Measurements from ENCODE around the gene KIAA0825.
"Not testable (repeated sequence)": the region's sequence is repeated elsewhere in the genome, so short reads cannot be mapped to it uniquely, and the experiment has no call there.

The KIAA0825 gene

GRCh38 chr5:94577466-94578245, 40.7 kb downstream of the KIAA0825 start:
- no peak for DNase-seq

GRCh38 chr5:94575196-94575595, 43.2 kb downstream of the KIAA0825 start:
- DNase-seq: no peak

DNA sequence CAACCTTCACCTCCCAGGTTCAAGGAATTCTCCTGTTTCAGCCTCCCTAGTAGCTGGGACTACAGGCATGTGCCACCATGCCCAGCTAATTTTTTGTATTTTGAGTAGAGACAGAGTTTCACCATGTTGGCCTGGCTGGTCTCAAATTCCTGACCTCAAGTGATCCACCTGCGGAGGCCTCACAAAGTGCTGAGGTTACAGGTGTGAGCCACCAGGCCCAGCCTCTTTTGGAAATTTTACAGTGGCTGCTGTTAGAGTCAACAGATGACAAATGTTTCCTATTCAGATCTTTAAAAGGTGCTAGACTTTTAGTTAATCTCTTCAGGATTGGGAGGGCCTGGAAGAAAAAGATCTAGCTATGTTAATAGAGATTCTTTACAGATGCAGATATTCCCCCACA, 45.1 kb downstream of the KIAA0825 start:
- DNase-seq: not testable (repeated sequence)

DNA sequence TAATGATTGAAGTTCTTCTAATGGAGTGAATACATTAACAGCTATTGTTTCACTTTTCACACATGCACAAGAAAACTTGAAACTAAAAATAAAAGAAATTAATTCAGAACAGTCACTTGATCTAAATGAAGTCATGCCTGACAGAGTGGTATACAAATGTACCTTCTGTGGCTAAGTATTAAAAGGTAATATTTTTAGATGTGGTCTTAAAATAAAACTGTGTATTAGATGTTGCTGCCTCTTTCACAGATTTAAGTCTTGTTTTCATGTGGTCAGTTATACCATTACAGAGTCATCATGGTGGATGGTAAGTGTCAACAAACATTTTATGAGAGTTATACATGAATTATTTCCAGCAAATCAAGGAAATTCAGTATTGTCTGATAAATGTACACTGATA, 47.0 kb downstream of the KIAA0825 start:
- no peak for DNase-seq

- DNase-seq: no peak
Observed at GRCh38 chr5:94564812-94565211, 53.6 kb downstream of the KIAA0825 start.

- no peak for DNase-seq
Observed at GRCh38 chr5:94562327-94562971, 56.0 kb downstream of the KIAA0825 start.

GRCh38 chr5:94558028-94558427, 60.4 kb downstream of the KIAA0825 start:
- DNase-seq: no peak

DNA sequence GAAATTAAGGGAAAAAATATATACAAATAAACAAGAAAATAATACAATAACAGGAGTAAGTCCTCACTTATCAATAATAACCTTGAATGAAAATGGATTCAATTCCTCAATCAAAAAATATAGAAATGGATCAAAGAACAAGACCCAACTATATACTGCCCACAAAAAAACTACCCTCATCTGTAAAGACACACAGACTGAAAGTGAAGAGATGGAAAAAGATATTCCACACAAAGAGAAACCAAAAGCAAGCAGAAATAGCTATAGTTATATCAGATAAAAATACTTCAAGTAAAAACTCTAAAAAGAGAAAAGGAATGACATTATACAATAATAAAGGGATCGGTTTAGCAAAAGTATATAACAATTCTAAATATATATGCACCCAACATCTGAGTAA, 66.5 kb downstream of the KIAA0825 start:
- DNase-seq: no peak

DNA sequence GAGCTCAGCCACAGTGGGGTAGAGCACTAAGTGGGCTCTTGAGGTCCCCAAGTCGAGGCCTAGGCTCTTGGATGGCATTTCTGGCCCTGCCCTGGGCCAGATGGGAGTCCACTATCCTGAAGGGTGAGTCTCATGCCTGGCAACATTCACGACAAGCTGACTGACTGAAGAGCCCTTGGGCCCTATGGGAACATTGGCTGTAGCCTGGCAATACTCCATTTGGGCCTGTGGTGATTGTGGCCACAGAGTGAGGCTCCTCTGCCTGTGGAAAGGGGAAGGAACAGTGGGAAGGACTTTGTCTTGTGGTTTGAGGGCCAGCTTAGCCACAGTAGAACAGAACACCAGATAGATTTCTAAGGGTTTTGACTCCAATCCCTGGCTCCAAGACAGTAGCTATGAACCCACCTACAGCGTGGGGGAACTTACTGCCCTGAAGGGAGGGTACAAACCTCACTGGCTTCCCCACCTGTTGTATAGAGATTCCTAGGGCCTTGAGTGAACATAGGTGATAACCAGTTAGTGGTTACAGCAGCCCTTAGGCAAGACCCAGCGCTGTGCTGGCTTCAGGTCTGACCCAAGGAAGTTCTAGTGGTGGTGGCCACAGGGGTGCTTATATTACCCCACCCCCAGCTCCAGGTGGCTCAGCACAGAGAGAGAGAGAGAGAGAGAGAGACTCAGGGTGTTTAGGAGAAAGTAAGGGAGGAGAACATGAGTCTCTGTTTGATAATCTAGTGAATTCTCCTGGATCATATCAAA, 72.4 kb downstream of the KIAA0825 start:
- DNase-seq: peak; percentile 89 to 90

DNA sequence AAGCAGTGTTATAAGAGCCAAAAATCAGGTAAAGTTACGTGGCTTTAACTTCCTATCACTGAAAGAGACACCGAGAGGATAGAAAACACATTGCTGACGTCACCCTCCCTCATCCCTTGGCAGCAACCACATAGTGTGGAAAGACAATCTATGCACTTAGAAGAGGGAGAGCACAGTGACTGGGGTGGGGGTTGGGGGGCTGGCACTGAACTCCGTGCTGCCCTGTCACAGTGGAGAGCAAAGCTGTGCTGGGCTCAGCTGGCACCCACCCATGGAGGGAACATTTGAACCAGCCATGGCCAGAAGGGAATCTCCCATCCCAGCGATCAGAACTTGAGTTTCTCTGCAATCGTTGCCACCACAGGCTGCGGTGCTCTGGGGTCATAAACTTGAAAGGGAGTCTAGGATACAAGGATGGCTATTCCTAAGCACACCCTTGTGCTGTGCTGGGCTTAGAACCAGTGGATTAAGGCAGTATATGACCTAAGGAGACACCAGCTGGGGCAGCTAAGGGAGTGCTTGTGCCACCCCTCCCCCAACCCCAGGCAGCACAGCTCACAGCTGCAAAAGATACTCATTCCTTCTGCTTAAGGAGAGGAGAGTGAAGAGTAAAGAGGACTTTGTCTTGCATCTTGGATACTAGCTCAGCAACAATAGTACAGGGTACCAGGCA, 73.4 kb downstream of the KIAA0825 start:
- no peak for DNase-seq

- peak; percentile 83 to 84 for DNase-seq
Observed at GRCh38 chr5:94544031-94544650, 74.3 kb downstream of the KIAA0825 start.

- DNase-seq: no peak
Observed at GRCh38 chr5:94540856-94541494, 77.4 kb downstream of the KIAA0825 start.

GRCh38 chr5:94538260-94538659, 80.1 kb downstream of the KIAA0825 start:
- no peak for DNase-seq

DNA sequence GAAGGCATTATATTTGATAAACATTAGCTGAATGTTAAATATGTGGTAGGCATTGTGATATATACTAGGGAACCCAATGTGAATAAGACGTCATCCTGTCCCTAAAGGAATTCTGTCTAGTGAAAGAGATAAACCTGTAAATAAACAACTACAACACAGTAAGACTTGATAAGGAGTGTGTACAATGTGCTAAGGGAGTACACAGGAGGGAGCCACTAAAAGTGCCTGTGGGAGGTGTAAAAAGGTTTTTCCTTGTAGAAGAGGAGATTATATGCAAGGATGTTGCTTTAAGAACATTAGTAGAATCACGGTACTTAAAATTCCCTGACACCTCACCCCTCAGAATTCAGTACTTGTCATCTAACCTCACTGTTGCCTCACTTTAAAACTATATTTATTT, 91.7 kb downstream of the KIAA0825 start:
- DNase-seq: no peak

DNA sequence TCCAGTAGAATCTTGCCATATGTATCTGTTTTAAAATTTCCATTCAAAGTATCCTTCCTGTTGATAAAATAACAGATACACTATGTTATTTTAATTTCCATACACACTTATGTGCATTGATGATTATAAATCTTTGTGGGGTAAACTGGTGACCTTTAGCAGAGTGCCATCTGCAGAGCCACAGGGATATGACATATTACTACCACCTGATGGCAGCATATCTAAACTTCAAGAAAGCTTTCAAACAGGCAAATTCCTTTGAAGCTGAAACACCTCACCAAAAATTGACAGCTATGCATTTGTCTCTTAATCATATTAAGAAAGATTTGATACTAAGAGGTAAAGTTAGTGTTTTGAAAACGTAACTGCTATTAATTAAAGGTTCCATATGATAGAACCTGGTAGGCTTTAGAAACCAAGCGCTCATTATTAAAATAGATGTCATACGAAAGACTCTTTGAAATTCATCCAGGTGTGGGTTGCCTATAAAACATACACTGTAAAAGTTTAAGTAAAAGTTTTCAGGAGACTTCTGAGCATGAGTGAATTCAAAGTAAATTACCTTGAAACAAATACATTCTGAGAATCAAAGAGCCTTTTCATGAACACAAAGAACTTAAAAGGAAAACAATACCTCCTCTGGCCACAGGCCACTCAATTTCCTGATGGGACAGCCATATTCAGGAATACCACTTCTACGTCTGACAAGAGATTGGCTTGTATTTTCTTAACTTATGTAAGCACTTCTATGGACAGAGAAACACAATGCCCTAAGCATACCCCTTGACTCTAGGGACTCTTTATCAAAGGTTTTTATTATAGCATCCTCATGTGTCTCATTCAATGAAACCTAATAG, 93.3 kb downstream of the KIAA0825 start:
- peak; percentile 62 to 63 for DNase-seq

- no peak for DNase-seq
Observed at GRCh38 chr5:94523018-94523417, 95.4 kb downstream of the KIAA0825 start.

DNA sequence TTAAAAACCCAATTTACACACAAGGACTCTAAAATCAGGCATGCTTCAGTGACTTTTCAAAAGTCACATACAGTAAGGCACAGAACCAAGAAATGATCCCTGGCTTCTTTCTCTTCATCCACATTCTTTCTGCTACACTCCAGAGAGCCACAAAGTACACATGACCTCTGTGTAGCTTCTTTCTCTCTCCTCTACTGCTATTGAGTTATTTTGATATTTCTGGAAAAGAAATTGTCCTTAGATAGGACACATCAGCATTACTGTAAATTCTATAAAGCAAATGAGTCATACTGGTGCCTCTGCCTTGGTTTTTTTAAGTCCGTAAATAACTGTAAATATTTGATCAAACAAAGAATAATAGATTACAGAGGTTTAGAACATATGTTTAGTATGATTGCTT, 96.3 kb downstream of the KIAA0825 start:
- no peak for DNase-seq

DNA sequence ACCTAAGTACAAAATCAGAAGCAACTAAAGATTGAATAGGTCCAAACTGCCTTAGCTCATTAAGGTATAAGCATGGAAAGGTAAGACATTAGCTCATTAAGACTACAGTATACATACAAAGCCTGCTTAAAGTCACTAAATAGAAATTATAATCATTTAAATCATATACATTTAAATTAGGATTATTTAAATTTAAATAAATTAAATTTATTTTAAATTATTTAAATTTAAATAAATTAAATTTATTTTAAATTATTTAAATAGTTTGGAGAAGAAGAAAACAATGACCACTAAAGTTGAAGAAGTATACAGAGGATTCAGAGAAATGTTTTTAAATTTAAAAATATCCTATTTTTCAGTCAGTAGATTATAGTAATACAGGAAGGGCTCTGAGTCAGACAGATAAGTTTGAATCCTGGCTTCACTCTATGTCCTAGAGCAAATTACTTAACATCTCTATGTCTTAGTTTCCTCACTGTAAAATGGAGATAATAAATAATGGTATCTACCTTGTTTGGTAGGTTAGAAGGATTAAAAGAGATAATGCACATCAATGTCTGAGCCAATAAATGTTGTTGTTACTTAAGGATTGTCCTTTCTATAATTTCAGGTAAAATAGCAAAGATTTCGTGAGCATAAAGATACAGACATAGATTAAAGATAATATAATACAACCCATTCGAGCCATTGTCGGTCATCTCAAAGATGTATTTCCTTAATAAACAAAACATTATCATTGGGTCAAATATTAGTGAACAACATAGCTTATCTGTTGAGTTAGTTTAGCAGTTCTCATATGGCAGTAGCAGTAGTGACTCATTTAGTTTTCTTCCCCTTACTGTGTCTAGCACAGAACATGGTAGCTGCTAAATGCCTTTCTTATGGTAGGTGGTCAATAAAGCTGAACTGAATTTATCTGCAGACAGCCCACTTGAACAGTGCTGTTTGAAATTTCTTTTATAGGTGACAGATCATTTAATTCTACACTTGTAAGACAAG, 100.6 kb downstream of the KIAA0825 start:
- no peak for DNase-seq

DNA sequence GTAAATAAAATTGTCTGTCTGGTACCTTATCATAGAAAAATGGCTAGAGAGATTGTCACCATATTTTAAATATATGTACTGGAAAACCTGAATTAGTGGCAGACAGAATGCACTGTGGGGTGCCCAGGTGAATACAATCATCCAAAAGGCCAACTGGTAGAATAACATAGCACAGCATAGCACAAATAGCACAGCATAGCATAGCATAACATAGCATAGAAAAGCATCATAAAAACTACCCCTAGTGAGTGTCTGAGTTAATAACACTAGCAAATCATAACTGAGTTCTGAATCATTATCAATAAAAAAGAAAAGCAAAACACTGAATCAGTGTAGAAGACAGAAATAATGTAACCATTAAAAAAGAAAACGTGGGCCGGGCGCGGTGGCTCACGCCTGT, 102.3 kb downstream of the KIAA0825 start:
- no peak for DNase-seq
